GM19193 (cell line): Measurements from ENCODE around the gene HAUS6.

Experiments used
- POLR2A ChIP-seq: IDR thresholded peaks from 4 replicates; pipeline ENCODE4 v1.6.1; 2011; ENCODE audit not compliant: insufficient read depth, insufficient read length; ENCODE audit errors: extremely low read depth

Gene HAUS6

DNA sequence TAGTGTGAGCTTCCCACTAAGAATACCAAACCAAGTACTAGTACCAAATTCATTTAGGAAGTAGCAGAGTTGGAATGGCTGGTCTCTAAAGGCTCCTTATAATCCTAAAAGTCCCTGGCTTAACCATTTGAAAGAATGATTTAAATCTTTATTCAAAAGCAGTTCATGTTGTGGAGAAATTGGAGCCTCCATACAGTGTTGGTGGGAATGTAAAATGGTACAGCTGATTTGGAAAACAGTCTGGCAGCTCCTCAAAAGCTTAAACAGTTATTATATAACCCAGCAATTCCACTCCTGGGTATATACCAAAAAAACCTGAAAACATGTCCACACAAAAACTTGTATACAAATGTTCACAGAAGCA lies 21.7 kb upstream of the HAUS6 start:
- no peak for TF ChIP-seq POLR2A

GRCh38 chr9:19122490-19123042 lies 19.9 kb upstream of the HAUS6 start:
- TF ChIP-seq POLR2A: no peak

- TF ChIP-seq POLR2A: no peak
Measured at GRCh38 chr9:19120877-19121276, 18.2 kb upstream of the HAUS6 start.

DNA sequence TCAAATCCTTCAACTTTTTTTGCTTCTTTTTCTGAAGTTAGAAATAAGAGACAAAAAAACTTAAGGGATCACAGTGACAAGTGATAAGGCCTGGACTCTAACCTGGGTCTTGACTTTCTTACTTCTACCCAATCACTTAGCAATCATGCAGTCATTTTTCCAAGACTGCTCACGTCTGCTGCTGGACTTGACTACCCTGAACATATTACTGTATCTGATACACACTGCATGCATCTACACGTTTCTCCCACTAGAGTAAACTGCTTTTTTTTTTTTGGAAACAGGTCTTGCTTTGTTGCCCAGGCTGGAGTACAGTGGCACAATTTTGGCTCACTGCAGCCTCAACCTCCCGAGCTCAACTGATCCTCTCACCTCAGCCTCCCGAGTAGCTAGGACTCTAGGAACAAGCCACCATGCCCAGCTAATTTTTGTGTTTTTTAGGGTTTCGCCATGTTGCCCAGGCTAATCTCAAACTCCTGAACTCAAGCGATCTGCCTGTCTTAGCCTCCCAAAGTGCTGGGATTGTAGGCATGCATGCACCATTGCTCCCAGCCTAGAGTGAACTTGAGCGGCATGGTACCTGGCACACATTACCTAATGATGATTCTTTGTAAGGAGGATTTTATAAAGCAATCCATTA lies 17.2 kb upstream of the HAUS6 start:
- no peak for TF ChIP-seq POLR2A

DNA sequence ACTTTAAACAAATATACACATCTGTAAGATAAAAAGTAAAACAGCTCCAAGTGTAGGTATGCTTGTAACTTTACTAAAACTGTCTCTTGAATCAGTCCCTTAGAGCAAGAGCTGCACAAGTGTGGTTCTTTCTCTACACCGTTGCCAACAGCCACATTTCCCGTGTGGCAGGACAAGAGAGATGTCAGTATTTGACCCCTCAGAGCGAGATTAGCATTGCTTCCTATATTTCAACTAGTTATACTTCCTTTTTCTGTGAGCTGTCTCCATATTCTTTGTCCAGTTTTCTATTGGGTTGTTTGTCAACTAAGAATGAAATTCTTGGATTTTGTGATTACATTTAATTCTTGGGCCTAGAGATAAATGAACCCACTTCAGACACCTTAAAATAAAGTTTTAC lies 16.5 kb upstream of the HAUS6 start:
- TF ChIP-seq POLR2A: no peak

DNA sequence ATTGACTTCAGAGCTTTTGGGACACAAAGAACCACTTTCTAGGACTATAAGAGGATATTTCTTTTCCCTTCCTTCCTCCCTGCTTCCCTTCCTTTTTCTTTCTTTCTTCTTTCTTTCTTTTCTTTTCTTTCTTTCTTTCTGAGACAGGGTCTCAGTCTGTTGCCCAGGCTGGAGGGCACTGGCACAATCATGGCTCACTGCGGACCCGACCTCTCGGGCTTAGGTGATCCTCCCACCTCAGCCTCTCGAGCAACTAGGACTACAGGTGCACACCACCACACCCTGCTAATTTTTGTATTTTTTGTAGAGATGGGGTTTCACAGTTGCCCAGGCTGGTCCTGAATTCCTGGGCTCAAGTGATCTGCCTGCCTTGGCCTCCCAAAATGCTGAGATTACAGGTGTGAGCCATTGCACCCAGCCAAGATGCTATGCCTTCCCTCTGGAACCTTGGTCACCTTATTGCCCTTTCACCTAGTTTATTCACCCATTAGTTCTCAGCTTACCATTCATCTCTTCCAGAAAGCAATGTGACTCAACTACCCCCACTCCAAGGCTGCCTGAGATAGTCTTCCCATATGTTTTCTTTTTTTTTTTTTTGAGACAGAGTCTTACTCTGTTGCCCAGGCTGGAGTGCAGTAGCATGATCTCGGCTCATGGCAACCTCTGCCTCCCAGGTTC lies 14.5 kb upstream of the HAUS6 start:
- TF ChIP-seq POLR2A: no peak

- no peak for TF ChIP-seq POLR2A
Measured at GRCh38 chr9:19116107-19116790, 13.5 kb upstream of the HAUS6 start.

GRCh38 chr9:19114680-19115270 lies 12.1 kb upstream of the HAUS6 start:
- TF ChIP-seq POLR2A: no peak

- TF ChIP-seq POLR2A: no peak
Measured at GRCh38 chr9:19113964-19114679, 11.4 kb upstream of the HAUS6 start.

- no peak for TF ChIP-seq POLR2A
Measured at GRCh38 chr9:19108038-19108437, 5.3 kb upstream of the HAUS6 start.

DNA sequence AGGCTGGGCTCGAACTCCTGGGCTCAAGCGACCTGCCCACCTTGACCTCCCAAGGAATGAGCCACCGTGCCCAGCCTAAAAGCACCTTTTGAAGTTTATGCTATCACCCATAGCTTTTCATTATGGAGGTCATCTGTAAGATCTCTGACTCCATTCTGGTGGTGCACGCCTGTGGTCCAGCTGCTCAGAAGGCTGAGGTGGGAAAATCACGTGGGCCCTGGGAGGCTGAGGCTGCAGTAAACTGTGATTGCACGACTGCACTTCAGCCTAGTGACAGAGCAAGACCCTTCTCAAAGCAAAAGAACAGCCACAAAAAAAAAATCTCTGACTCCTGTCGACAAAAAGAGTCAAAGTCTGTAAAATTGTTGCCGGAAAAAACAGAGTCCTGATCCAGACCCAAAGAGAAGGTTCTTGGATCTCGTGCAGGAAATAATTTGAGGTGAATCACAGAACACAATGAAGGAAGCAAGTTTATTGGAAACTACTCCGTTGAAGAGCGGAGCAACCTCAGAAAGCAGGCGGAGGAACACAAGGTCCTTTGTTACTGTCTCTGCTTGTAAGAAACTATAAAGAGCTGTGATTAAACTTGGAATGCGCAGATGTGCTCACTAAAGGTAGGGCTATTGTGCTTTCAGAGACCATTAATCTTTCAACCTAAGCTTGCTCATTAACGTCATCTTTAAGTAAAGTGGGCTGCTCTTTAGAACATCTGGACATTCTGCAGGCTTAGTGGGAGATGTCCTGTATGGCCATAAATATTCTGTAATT lies 2.0 kb upstream of the HAUS6 start:
- TF ChIP-seq POLR2A: no peak

DNA sequence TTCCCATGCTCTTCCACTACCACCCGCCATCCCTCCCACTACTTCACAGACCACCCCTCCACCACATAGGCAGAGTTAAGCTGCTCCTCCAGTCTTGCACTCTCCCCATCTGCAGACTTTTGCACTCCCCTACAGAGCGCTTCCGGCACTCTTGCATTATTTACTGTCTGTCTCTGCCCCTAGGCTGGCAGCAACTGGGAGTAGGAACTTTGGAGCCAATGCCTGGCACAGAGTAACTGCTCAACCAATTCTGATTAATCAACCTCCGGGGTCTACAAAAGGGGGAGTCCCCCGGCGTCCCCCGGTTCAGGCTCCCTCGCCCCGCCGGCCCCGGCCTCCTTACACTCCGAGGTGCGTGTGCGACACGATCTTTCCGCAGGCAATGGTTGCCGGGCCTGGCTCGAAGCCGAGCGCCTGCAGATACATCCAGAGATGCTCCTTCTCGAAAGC lies 498 bp downstream of the HAUS6 start:
- no peak for TF ChIP-seq POLR2A

- TF ChIP-seq POLR2A: no peak
Measured at GRCh38 chr9:19101203-19101602, 1.5 kb downstream of the HAUS6 start.
